GM19240 (cell line): ENCODE measurements around the gene SUGP1.

ENCODE experiments used
- DNase-seq: peaks from one replicate; pipeline ENCODE4 v3.0.0; 2011; ENCODE audit warnings: low spot score; ENCODE audit not compliant: insufficient read length

Gene SUGP1

DNA sequence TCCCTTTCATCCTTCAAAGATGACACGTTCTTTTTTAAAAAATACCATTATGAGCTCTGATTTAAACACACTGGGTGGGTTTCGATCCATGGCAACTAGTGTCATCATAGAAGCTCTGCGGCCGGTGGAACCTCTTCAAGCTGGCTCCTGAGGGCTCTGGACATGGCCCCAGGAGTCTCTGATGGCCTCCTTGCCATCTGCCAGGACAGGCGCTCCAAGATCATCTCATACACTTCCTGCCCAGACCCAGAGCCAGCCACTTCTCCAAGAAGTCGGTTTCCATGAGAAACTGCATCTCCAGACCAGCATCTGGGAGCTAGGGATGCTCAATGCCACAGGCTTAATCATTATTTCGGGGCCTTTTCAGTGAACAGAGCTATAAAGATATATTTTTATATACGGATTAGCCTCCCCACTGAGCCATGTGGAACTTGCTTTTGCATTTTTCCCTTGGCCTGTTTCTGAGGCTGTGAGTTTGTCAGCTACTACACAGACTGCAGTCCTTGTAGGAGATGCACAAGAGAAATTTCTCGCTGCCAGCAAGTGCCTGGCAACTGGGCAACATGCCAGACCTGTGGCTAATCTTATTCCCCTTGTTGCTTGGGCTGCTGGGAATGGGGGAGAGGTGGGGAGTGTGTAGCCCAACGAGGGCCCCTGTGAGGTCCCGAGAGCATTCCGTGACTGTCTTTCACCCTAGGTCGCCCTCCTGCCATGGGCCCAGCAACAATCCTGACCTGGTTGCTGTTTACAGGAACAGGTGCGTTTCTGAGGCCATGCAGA lies 15.9 kb downstream of the SUGP1 start:
- no peak for DNase-seq

DNA sequence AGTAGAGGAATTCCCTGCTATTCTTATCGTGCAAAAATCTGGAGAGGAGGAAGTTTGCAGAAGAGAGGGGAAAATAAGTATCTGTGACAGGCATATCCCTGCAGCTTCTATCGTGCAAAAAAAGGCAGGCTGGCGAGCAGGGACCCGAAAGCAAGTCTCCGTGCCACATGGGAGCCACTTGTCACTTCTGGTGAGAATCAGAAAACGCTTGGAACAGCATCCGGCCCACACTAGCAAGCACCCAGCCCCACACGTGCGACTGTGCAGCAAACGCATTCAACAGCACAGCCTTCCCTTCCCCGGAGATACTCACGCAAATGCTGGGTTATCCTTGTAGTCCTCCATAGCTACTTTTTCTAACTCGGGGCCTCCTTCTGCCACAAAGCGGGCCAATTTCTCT lies 16.9 kb downstream of the SUGP1 start:
- no peak for DNase-seq

DNA sequence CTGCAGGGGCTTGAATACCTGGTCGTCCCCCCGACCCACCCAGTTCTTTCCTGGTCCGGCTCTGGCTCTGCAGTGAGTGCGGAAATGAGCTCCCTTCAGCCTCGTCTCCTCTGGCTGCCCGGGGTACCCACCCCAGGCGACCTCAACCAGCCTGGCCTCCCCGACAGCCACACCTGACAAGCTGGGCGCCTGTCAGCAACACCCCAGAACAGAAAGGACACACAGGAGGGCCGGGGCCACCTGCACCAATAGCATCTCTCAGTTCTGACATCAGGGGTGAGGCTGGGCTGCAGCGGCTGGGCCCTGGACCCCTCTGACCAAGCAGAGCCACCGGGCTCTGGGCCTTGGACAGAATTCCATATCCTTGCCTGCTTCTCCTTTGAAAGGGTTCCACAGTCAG lies 19.7 kb downstream of the SUGP1 start:
- no peak for DNase-seq

DNA sequence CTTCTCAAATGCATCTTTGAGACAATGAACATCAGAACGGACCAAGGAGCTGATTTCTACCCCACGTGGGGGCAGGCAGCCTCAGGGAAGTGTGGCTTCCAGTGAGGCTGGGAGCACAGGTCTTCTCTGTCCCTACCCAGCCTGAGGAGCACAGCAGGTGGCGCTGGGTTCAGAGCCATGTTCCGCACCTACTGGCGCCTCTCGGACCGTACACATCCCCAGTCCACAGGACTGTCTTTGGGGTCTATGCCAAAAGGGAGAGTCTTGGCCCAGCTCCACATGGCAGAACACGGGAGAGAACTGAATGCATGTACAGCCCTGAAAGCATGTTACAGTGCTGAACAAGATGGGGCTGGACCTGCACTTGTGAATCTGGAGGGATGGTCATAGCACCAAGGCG lies 22.6 kb downstream of the SUGP1 start:
- DNase-seq: no peak

DNA sequence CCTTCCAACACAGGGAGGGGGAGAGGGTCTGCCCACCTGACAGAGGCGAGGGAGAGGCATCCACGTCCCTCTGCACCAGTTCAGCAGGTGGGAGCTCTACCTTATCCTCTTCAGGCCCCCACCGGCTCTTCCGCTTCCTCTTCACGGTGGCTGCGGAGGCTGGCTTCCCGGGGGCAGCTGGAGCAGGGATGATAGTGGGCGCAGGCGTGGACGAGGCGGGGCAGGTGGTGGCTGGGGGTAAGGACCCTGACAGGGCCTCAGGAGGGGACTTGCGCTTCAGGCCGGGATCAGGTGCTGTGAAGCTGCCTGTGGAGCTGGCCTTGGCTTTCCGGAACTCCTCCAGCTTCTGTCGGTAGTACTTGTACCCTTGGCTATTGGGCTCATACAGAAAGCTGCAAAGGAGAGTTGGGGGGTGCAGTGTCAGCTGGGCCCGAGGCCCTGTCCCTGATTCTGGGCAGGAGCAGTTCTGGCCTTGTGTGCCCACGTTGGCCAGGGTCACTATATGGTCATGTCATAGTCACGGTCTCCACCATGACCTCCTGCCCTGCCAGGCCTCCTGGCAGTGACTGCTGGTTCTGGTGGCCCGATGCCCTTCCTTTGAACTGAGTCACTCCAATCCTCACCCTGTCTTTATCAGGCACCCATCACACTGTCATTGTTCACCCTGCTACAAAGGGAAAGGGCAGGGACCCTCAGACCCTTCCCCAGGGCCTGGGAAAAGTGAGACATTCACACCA lies 23.2 kb downstream of the SUGP1 start:
- DNase-seq: no peak

DNA sequence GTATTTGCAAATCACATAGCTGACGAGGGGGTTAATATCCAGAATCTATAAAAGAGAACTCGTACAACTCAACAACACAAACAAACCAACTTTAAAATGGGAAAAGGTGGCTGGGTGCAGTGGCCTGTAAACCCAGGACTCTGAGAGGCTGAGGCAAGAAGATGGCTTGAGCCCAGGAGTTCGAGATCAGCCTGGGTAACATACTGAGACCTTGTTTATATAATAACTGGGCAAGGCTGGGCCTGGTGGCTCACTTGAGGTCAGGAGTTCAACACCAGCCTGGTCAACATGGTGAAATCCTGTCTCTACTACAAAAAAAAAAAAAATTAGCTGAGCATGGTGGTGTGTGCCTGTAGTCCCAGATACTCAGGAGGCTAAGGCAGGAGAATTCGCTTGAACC lies 25.4 kb downstream of the SUGP1 start:
- no peak for DNase-seq

- no peak for DNase-seq
These were observed 27.7 kb downstream of the SUGP1 start for GRCh38 chr19:19292607-19293006.

- DNase-seq: no peak
These were observed 34.6 kb downstream of the SUGP1 start for GRCh38 chr19:19285686-19286085.

DNA sequence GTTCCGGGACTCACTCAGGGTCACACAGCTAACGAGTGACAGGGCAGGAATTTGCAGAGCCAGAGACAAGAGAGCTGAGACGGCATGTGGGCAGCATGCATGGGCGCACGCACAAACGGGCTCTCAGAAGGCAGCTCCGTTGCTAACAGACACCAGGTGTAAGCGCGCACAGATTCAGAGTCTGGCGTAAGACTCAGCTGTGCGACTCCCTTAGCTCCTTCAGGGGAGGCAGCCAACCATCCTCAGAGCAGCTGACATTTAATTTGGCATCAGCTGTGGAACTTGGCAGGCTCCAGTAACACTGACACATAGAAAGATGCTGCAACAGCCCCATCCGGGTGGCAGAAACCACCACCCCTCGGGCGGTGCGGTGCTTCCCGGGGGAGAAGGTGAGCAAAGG lies 39.7 kb downstream of the SUGP1 start:
- DNase-seq: no peak

- DNase-seq: no peak
These were observed 40.5 kb downstream of the SUGP1 start for GRCh38 chr19:19279853-19280252.

- no peak for DNase-seq
These were observed 41.2 kb downstream of the SUGP1 start for GRCh38 chr19:19279062-19279612.

GRCh38 chr19:19278315-19278714 lies 42.0 kb downstream of the SUGP1 start:
- DNase-seq: no peak

DNA sequence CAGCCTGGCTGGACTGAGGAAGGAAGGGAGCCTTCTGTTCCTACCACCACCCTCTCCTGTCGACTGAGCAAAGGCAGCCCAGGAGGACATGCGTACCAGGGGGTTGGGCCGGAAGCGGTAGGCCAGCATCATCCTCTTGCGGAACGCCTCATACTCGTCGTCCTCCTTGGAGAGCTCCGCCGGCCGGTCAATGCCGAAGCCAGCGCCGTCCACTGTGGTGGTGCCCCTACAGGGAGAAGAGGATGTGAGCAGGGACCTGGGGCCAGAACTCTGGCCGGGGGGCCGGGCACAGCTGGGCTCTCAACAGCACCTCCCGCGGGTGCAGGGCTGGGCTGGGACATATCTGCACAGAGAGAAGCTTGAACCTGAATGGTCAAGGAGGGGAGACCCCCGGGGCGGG lies 43.5 kb downstream of the SUGP1 start:
- DNase-seq: no peak

DNA sequence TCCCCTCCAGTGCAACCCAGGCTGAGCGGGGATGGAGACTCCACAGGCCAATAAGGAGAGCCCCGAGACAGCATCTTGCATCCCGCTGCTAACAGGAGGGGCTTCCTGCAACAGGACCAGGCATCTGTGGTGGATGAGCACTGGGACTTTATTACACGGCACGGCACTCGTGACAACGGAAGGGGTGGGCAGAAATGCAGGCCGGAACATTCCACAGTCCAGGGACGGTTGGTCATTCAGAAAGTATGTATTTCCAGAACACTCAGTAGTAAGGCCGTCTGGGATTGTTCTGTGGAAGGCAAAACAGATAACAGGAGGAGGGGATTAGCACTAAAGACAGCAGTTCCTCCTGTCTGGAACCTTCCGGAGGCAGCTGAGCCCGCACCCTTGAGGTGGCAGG lies 43.9 kb downstream of the SUGP1 start:
- no peak for DNase-seq

DNA sequence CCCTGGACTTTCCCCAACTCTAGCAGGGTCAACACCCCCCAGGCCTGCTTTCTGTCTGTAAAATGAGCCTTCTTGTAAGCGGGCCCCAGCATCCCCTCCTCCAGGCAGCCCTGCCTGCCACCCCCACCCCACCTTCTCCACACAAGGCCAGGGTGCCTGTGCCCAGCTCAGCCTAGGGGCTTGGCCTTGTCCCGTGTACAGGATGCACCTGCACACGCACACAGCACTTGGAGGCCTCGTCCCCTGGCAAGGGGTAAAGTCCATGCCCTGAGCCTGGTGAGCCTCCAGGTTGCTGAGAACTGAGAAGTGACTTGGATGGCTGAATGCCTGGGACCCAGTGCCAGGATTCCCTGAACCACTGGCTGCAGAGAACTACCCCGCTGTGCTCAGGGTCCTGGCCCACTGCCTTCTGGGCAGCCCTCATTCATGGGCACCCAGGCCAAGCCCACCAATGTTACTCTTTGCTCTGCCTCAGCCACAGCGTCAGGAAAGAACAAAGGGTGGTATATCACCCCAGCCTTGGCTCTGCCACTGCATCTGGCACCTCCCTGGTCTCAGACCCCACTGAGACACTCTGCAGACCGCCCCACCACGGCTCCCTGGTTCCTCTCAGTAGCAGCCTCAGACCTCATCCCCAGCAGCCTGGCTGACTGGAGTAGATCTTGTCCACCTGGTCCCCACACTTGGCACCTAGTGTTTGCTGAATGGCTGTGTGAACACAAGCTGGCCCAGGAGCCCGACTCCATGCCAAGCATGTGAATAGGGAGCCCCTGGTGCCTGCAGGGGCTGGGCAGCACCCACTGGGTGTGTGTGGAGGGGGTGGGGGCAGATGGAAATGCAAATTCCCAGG lies 45.4 kb downstream of the SUGP1 start:
- DNase-seq: no peak

DNA sequence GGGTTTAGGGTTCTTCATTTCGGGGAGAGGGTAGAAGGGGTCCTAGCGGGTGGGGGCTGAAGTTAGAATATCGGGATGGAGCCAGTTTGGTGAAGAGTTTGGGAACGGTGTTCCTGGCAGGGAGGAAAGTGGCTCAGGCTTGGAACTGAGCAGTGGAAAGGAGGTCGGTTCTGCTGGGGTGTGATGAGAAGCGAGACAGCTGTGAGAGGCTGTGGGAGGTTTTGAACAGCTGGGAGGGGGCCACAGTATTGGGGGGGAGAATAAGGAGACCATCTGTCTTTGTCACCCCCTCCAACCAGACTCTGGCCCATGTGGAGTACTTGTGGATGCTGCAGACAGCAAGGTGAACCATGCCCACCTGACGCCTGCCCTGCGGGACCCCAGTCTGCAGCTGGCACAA lies 46.2 kb downstream of the SUGP1 start:
- no peak for DNase-seq

DNA sequence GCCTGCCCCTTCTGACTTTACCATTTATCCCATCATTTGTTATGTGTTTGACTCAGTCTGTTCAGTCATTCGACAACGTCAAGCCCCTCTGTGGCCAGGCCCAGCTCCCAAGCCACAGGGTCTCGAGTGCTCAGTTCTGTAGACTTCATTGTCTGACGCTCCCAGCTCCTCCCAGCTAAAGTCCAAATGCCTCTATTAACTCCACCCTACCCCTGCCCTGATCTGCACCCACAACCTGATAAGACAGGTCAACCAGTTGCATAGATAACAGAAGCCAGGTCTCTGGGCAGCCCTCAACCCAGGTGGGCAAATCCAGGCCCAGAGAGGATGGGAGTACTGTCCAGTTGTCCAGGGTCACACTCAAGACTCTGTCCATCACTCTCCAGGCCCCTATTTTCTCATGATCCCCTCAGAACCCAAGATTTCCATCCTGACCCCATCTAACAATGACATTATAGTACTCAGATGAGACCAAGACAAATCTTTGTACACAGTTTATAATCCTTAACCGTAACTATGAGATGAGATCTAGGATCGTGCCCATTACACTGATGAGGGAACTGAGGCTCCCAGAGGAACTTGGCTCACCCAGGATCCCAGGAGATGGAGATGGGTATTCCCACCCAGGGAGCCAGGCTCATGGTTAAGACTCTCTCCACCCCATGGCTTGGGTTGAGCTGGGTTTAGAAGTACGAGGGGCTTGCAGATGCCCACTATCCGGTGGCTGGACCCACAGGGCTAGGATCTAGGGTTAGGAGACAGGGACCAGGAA lies 48.3 kb downstream of the SUGP1 start:
- DNase-seq: no peak

GRCh38 chr19:19270749-19271571 lies 49.3 kb downstream of the SUGP1 start:
- DNase-seq: no peak

- no peak for DNase-seq
These were observed 50.2 kb downstream of the SUGP1 start for GRCh38 chr19:19269952-19270694.
